GM19238 (cell line): ENCODE data around the gene MEI4.
"Not testable (repeated sequence)": the region's sequence is repeated elsewhere in the genome, so short reads cannot be mapped to it uniquely, and the experiment has no call there.

Source experiments
- DNase-seq: peaks from one replicate; pipeline ENCODE4 v3.0.0; 2011; ENCODE audit warnings: low spot score; ENCODE audit not compliant: insufficient read length

The MEI4 gene

GRCh38 chr6:77678048-77678447 lies 25.2 kb downstream of the MEI4 start:
- no peak for DNase-seq

DNA sequence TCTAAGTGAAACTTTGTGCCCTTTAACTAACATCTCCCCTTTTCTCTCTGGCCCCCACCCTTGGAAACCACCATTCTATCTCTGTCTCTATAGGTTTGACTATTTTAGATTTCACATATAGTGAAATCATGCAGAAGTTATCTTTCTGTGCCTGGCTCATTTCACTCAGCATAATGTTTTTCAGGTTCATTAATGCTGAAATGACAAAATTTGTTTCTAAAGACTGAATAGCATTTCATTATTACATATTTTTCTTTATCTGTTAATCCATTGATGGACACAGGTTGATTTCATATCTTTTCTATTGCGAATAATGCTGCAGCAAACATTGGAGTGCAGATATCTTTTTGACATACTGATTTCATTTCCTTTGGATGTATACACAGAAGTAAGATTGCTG lies 30.7 kb downstream of the MEI4 start:
- no peak for DNase-seq

GRCh38 chr6:77686931-77687330 lies 34.1 kb downstream of the MEI4 start:
- DNase-seq, result no peak

DNA sequence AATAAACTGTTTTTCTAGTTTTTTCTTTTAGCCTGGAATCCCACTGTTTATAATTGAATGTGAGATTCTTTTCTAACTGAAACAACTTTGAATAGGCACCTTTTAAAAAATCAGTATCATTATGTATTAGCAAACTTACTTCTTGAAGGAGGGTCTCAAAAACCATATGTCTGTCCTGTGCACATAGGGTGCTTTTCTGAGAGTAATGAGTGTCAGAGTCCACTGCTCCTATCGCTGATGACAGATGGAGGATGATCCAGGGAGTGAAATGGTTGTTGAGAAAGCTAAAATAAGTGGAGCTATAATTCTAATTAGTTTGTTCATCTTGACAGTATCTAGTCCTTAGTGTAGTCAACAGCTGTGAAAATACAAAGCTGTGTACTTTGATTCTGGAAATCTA lies 35.8 kb downstream of the MEI4 start:
- no peak for DNase-seq

- DNase-seq, result not testable (repeated sequence)
These were observed 47.3 kb downstream of the MEI4 start for GRCh38 chr6:77700095-77700494.

GRCh38 chr6:77707603-77708002 lies 54.8 kb downstream of the MEI4 start:
- DNase-seq, result no peak

- no peak for DNase-seq
These were observed 62.7 kb downstream of the MEI4 start for GRCh38 chr6:77715588-77715987.

DNA sequence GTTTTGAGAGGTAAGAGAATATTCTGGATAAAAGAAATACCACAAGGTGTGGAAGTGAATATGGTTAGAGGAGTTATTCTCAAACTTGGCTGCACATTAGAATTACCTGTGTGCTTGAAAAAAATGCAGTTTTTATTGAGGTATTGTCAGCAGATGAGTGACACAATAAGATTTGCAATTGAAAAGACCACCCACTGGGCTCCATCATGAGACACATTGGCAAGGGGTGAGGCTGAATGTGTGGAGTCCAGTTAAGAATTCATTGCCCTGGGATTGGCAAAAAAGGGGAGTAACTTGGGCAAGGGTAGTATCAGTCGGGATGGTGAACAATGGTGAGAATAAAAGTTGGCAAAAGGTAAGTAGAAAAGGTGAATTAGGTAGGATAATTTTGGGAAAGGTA lies 63.5 kb downstream of the MEI4 start:
- DNase-seq, result no peak

GRCh38 chr6:77736010-77736409 lies 83.2 kb downstream of the MEI4 start:
- DNase-seq, result not testable (repeated sequence)

DNA sequence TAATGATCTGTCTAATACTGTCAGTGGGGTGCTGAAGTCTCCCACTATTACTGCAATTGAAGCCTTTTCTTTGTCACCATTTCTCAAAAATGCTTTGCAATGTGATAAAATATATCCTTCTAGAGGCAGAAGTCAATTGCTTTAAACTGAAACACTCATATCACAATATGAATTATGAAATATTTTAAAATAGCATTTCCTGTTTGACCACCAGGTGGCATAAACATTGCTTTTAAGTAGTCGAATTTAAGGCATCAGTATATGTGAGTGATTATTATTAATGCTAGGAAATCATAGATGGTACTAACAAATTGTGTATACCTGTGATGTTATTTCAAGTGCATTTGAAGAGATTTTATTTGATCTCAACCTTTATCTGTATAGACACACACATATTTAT lies 87.5 kb downstream of the MEI4 start:
- DNase-seq, result no peak

GRCh38 chr6:77752156-77752555 lies 99.3 kb downstream of the MEI4 start:
- DNase-seq, result not testable (repeated sequence)

DNA sequence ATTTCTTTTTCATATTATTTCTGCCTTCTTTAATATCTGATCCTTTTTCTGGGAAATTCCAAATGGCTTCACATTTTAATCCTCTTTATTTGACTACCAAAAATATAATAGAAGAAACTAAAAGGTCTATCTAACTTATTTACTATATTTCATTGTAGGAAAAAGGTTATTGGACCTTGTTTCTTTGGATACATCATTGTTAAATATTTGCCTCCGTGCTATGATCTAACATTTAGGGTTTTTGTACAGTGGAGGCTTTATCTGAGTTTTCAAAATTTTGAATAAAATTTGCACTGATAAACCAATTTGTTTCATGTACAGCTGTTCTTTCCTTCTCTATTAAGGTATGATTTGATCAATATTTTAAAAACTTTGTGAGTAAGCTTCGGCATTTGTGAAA lies 109.5 kb downstream of the MEI4 start:
- DNase-seq, result no peak

DNA sequence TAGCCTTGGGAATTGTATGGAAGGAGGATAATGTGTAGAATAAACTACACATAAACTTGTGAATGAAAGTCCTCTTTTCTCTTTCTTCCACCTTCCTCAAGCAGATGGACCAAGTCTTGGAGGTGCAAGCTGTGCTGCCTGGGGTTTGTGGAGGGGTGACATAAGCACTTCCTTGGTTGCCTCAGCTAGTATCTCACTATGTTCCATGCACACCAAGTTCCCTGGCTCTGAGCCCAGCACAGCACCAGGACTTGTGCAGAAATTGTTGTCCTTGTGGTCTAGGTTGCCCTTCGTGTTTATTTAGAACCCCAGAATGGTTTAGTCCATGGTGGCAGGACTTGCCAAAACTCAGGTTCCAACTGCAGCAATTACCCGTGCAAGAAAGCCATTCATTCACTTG lies 110.3 kb downstream of the MEI4 start:
- no peak for DNase-seq

GRCh38 chr6:77764364-77764763 lies 111.5 kb downstream of the MEI4 start:
- no peak for DNase-seq

GRCh38 chr6:77773157-77773822 lies 120.5 kb downstream of the MEI4 start:
- DNase-seq, result no peak

DNA sequence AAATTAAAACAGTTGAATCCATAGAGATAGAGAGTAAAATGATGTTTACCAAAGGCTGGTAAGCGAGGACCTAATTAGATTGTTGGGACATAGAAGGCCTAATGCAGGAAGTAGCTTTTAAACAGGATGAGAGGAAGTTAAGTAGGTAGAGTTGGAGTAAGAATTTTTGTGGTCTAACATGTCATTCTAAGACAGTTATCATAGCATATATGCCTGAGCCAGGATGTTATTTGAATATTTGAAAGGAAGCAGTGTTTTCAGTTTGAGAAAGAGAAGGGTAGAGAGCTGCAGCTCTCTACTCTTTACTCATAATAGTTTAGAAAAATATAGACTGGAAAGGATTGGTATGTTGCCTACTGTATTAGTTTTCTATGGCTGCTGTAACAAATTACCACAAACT lies 121.6 kb downstream of the MEI4 start:
- DNase-seq, result no peak

GRCh38 chr6:77776441-77776840 lies 123.6 kb downstream of the MEI4 start:
- no peak for DNase-seq

- DNase-seq, result no peak
These were observed 125.7 kb downstream of the MEI4 start for GRCh38 chr6:77778527-77778926.

DNA sequence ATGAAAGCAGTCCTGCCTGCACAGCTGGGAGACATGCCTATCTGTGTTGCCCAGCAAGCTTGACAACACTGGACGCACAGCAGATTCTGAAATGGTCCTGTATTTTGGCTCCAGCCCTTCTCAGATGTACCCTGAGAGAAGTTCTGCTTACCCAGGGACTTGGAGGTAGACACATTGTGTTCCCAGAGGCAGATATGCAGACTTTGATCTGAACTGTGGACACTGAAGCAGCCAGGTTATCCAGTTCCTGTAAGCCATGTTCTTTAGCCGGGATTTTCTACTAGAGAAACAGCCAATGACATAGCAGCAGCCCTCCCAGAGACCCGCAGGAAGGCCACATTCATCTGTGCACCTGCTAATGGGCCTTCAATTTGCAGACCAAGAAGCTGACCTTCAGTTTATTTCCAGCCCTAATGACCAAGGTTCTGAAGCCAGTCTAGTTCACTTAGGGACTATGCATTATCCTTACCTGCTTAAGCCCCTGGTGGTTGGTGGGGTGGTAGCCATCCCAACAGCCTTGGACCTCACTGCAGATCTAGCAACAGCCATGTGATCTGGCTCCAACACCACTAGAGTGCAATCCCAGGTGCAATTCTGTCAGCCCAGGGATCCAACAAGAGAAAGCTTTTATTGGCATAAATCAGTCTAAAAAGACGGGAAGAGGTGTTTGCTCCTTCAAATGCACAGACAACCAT lies 134.2 kb downstream of the MEI4 start:
- DNase-seq, result no peak

DNA sequence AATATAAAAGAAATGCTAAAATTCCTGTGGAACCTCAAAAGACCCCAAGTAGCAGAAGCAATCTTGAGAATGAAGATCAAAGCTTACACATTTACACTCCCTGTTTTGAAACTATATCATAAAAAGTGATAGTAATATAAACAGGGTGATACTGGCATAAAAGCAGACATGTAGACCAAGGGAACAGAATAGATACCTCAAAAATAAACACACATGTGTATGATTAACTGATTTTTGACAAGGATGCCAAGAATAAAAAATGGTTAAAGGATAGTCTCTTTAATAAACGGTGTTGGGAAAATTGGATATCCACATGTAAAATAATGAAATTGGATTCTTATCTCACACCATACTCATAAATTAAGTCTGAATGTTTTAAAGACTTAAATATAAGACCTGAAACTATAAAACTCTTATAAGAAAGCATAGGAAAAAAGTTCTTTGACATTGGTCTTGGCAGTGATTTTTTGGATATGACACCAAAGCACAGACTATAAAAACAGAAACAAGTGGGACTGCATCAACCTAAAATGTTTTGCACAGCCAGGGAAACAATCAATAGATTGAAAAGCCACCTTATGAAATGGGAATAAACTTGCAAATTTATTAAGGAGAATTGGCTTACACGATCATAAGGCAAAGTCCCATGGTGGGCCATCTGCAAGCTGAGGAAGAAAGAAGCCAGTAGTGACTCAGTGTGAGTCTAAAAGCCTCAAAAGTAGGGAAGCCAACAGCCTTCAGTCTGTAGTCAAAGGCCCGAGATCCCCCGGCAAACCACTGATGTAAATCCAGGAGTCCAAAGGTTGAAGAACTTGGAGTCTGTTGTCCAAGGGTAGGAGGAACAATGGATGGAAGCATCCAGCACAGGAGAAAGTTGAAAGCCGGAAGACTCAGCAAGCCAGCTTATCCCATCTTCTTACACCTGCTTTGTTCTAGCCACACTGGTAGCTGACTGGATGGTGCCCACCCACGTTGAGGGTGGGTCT lies 144.3 kb downstream of the MEI4 start:
- no peak for DNase-seq

DNA sequence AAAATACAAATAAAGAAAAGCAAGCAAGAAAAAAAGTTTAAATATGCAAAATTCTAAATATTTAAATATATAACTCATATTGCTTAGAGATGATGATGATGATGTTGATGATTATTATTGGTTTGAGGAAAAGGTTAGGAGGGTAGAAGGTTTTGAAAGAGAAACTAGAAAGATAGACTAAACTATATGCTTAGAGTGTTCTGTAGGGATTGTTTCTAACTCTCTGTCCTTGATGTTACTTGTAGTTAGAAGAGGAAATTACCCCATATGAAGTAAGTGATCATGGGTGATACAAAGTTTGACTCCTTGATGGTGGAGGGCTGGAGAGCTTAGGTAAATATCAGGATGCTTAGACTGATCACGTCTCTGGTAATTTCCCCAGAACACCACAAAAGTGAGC lies 159.5 kb downstream of the MEI4 start:
- no peak for DNase-seq

- no peak for DNase-seq
These were observed 160.3 kb downstream of the MEI4 start for GRCh38 chr6:77813090-77813489.
